Measurements from ENCODE around the gene RHAG.

RHAG gene

DNA sequence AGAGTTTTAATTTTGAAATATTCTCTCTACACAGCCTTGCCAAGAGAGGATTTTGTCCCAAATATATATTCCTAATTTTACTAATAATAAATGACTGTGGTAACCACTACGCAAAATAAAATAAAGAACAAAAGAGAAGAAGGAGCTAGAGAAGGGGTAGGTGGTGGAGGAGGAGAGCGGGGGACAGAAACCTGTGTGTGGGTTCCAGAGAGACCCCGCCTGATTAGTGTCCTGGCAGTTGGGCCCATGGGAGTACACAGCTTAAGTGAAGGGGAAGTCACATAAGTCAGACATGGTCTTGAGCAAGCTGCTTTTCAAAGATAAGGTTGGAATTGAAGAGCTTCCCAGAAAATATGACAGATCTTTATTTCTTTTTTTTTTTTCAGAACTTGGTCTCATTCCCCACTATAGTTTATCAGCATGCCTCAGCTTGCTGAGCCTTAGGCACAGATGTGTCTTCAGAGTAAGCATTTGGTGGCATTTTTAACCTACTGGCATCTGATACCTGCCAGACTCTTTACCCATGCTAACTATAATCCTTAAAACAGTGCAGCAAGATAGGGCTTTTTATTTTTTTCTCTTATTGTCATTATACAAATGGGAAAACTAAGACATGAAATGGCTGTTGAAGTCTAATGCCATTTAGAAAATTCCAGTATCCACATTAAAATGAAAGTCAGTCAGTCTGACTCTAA lies 9.6 kb upstream of the RHAG start:
- TF ChIP-seq, protein P1, sequence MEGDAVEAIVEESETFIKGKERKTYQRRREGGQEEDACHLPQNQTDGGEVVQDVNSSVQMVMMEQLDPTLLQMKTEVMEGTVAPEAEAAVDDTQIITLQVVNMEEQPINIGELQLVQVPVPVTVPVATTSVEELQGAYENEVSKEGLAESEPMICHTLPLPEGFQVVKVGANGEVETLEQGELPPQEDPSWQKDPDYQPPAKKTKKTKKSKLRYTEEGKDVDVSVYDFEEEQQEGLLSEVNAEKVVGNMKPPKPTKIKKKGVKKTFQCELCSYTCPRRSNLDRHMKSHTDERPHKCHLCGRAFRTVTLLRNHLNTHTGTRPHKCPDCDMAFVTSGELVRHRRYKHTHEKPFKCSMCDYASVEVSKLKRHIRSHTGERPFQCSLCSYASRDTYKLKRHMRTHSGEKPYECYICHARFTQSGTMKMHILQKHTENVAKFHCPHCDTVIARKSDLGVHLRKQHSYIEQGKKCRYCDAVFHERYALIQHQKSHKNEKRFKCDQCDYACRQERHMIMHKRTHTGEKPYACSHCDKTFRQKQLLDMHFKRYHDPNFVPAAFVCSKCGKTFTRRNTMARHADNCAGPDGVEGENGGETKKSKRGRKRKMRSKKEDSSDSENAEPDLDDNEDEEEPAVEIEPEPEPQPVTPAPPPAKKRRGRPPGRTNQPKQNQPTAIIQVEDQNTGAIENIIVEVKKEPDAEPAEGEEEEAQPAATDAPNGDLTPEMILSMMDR (conservative IDR thresholded peaks at IDR 0.05; ENCODE audit: low read depth, low read length) = no peak

DNA sequence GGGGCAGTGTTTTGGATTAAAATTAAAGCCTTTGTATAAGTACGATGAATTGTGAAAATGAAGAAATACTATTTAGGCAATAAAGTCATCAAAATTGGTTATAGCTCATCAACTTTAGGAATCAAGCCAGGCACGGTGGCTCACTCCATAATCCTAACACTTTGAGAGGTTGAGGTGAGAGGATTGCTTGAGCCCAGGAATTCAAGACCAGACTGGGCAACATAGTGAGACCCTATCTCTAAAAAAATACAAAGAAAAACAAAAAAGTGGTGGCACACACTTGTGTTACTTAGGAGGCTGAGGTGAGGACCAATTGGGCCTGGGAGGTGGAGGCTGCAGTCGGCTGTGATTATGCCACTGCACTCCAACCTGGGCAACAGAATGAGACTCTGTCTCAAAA lies 8.5 kb upstream of the RHAG start:
- no peaks in the 10 kb centered on the region for H3K79me2 ChIP-seq (ENCODE audit: insufficient read depth, low read depth)
- H2AFZ ChIP-seq (ENCODE audit: low read depth) = no peak overlapping the region
- no peaks in the 10 kb centered on the region for H3K36me3 ChIP-seq (ENCODE audit: insufficient read depth)
- TF ChIP-seq, protein P1 (conservative IDR thresholded peaks at IDR 0.05; ENCODE audit: low read depth, low read length) = no peak
- no peaks in the 10 kb centered on the region for H3K4me1 ChIP-seq (ENCODE audit: low read depth, poor library complexity, severe bottlenecking)
- H3K27ac ChIP-seq = no peak overlapping the region
- no peak overlapping the region for H3K9ac ChIP-seq
- H3K4me3 ChIP-seq (IDR thresholded peaks at IDR 0.05; ENCODE audit: insufficient read depth, low read depth, low read length) = no peak overlapping the region
- H3K27me3 ChIP-seq (ENCODE audit: insufficient read depth, low read depth) = no peaks in the 10 kb centered on the region
- H4K20me1 ChIP-seq (ENCODE audit: insufficient read depth) = no peaks in the 10 kb centered on the region
- no peak overlapping the region for H3K4me2 ChIP-seq

More for the DNA sequence above, 9.6 kb upstream of the RHAG start:
- Histone ChIP-seq H3K27ac (no peak overlapping the region), H3K4me2 (no peak overlapping the region), H3K4me1 (ENCODE audit: low read depth, poor library complexity, severe bottlenecking) (no peaks in the 10 kb centered on the region), H3K4me3 (IDR thresholded peaks at IDR 0.05; ENCODE audit: insufficient read depth, low read depth, low read length) (no peak overlapping the region), H2AFZ (ENCODE audit: low read depth) (no peak overlapping the region), H4K20me1 (ENCODE audit: insufficient read depth) (no peaks in the 10 kb centered on the region), H3K36me3 (ENCODE audit: insufficient read depth) (no peaks in the 10 kb centered on the region), H3K27me3 (ENCODE audit: insufficient read depth, low read depth) (no peaks in the 10 kb centered on the region), H3K79me2 (ENCODE audit: insufficient read depth, low read depth) (no peaks in the 10 kb centered on the region), H3K9ac (no peak overlapping the region)

DNA sequence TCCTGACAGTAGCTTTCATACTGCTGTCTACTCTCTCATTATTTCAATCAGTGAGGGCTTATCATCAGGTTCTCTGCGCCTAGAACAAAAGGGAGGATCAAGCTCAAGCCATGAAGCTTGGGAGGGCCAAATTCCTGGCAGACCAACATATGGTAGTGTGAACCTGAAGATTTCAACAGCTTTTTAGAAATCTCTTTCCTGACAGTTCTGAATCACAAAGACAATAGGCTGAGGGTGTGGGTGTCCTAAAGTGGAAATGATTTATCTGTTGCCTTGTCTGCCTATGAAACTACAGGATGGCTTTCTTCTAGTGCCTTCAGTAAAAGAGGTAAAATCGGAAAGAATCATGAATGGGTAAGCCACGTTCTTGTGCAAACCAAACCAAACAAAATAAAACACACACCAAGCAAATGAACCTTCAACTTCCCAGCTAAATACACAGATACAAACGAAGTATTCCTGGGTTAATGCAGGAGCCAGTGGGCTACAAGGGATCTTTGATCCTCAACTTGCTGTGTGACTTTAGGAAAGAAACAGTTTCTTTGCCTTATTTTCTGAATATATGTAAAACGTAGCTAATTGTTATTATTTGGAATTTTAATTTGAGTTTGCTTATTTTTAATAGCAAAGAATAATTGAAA lies 2.7 kb upstream of the RHAG start:
- Histone ChIP-seq H3K4me3 (IDR thresholded peaks at IDR 0.05; ENCODE audit: insufficient read depth, low read depth, low read length) (no peak overlapping the region), H2AFZ (ENCODE audit: low read depth) (no peak overlapping the region)
- TF ChIP-seq, protein P1 (conservative IDR thresholded peaks at IDR 0.05; ENCODE audit: low read depth, low read length) = no peak

DNA sequence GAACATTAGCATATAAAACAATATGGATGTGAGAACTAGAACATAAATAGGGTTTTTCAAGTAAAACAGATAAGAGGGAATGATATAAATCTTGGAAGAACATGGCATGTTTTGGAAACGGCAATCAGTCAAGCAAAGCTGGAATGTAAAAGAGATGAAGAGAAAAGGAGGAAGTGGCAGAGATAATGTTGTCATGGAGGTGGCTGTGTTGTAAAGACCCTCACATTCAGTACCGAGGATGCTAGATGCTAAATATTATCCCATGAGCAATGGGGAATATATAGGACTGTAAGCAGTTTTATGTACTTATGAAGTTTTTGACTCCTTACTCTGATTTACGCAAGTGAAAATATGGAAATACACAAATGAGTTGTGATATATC lies 702 bp upstream of the RHAG start:
- Histone ChIP-seq H3K4me1 (ENCODE audit: low read depth, poor library complexity, severe bottlenecking) (no peaks in the 10 kb centered on the region), H3K27me3 (ENCODE audit: insufficient read depth, low read depth) (no peaks in the 10 kb centered on the region), H3K9ac (no peak overlapping the region)

More for the DNA sequence above, 2.7 kb upstream of the RHAG start:
- Histone ChIP-seq H3K9ac (no peak overlapping the region), H4K20me1 (ENCODE audit: insufficient read depth) (no peaks in the 10 kb centered on the region), H3K79me2 (ENCODE audit: insufficient read depth, low read depth) (no peaks in the 10 kb centered on the region), H3K4me2 (no peak overlapping the region), H3K36me3 (ENCODE audit: insufficient read depth) (no peaks in the 10 kb centered on the region), H3K4me1 (ENCODE audit: low read depth, poor library complexity, severe bottlenecking) (no peaks in the 10 kb centered on the region), H3K27me3 (ENCODE audit: insufficient read depth, low read depth) (no peaks in the 10 kb centered on the region), H3K27ac (no peak overlapping the region)

More for the DNA sequence above, 702 bp upstream of the RHAG start:
- H3K79me2 ChIP-seq (ENCODE audit: insufficient read depth, low read depth) = no peaks in the 10 kb centered on the region
- no peaks in the 10 kb centered on the region for H4K20me1 ChIP-seq (ENCODE audit: insufficient read depth)
- TF ChIP-seq, protein P1 (conservative IDR thresholded peaks at IDR 0.05; ENCODE audit: low read depth, low read length) = no peak
- H3K36me3 ChIP-seq (ENCODE audit: insufficient read depth) = no peaks in the 10 kb centered on the region
- H2AFZ ChIP-seq (ENCODE audit: low read depth) = no peak overlapping the region
- H3K4me3 ChIP-seq (IDR thresholded peaks at IDR 0.05; ENCODE audit: insufficient read depth, low read depth, low read length) = no peak overlapping the region
- no peak overlapping the region for H3K27ac ChIP-seq
- H3K4me2 ChIP-seq = no peak overlapping the region

All from KMS-11 (cell line).